Measurements from ENCODE around the gene MAGI2.

GRCh38 chr7:78444267-78444666 is 1009.2 kb downstream of the MAGI2 start:
- TF ChIP-seq EZH2 (IDR thresholded peaks at IDR 0.05; ENCODE audit: borderline replicate concordance, low read depth, low read length, poor library complexity, severe bottlenecking) (no peak), CTCF (conservative IDR thresholded peaks at IDR 0.05; ENCODE audit: low read depth, low read length) (no peak)

All from A673 (cell line).